HG03439 (cell line): ENCODE data around the gene PTPRF.
"Not testable (repeated sequence)": the region's sequence is repeated elsewhere in the genome, so short reads cannot be mapped to it uniquely, and the experiment has no call there.

ENCODE experiments used
- ATAC-seq: cut with Tn5 transposase; IDR thresholded peaks from one replicate; pipeline ENCODE4 v1.9.1; 2021; ENCODE audit warnings: mild to moderate bottlenecking, moderate library complexity; ENCODE audit not compliant: unreplicated experiment

The PTPRF gene

DNA sequence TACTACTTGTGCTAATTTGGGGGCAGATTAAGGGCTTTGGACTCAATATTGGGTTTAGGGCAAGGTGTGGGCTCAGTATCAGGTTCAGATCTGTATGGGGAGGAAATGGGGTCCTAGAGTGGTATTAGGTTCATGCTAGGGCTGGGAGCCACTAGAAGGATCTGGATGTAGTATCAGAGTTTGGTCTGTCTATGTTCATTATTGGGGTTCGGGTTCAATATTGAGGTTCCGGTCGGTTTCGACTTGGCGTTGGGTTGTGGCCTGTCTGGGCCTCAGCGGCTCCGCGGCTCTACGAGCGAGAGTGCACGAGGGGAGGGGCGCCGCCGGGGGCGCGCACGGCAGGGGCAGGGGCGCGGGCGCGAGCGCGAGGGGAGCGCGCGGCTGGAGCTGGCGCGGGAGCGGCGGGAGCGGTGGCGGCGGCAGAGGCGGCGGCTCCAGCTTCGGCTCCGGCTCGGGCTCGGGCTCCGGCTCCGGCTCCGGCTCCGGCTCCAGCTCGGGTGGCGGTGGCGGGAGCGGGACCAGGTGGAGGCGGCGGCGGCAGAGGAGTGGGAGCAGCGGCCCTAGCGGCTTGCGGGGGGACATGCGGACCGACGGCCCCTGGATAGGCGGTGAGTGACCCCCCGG is at the start of gene PTPRF:
TSS of gene PTPRF (plus strand) at position 401 of the 624 bp plus-strand sequence. CDS start 14,193 bp downstream, outside the sequence.
- no peak for ATAC-seq

DNA sequence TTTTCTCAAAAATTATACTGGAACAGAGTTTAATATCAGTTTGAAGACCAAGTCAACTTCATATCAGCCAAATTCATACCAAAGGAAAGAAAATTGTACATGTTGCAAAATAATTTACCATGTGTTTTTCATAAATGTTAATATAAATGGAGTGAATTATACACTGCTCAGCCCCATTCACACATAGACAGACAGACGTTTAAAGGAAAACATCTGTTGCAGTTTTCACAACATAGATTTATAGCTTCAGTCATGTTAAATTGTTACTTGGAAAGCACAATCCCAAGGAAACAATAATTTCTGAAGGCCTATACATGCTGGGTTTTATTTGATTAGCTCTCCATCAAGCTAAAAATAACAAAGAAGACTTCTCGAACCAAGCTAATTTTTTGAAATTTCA is 49.2 kb upstream of the PTPRF start:
- ATAC-seq: no peak

DNA sequence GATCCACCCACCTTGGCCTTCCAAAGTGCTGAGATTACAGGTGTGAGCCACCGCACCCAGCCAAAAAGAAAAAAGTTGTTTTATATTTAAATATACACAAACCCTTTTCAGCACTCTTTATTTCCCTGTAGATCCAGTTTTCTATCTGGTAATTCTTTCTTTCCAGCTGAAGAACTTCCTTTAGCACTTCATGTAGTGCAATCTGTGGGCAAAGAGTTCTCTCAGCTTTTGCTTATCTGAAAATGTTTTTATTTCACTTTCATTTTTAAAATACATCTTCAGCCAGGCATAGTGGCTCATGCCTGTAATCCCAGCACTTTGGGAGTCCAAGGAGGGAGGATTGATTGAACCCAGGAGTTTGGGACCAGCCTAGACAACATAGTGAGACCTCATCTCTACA is 48.5 kb upstream of the PTPRF start:
- ATAC-seq: no peak

DNA sequence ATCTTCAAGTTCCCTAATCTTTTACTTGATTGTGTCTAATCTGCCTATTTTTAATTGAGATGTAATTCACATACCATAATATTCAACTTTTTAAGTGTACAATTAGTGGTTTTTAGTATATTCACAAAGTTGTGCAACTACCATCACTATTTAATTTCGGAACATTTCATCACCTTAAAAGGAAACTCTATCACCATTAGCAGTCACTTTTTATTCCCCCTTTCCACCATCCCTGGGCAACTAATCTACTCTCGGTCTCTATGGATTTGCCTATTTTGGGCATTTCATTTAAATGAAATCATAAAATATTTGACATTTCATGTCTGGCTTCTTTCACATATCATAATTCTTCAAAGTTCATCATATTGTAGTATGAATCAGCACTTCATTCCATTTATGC is 46.3 kb upstream of the PTPRF start:
- no peak for ATAC-seq

DNA sequence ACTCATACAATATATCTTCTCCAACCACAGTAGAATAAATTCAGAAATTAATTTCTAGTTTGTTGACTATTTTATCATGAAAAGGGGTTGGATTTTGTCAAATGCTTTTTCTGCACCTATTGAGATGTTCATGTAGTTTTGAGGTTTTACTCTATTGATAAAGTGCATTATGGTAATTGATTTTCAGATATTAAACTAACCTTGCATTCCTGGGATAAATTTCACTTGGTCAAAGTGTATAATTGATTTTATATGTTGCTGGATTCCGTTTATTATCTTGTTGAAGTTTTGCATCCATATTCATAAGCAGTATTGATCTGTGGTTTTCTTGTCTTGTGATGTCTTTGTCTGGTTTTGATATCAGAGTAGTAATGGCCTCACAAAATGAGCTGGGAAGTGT is 42.5 kb upstream of the PTPRF start:
- no peak for ATAC-seq

DNA sequence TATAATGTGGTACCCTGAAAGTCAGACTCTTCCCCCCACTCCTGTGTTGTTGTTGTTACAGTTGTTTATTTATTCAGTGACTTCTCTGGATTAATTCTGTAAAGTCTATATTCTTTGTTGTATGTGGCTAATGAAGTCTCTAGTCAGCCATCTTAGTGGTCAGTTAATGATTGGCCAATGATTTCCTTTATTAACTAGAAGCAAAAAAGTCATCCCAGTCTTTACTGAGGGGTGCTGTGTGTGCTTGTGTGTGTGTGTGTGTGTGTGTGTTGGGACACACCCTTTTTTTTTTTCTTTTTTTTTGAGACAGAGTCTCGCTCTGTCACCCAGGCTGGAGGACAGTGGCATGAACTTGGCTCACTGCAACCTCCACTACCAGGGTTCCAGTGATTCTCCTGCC is 39.6 kb upstream of the PTPRF start:
- ATAC-seq: no peak

DNA sequence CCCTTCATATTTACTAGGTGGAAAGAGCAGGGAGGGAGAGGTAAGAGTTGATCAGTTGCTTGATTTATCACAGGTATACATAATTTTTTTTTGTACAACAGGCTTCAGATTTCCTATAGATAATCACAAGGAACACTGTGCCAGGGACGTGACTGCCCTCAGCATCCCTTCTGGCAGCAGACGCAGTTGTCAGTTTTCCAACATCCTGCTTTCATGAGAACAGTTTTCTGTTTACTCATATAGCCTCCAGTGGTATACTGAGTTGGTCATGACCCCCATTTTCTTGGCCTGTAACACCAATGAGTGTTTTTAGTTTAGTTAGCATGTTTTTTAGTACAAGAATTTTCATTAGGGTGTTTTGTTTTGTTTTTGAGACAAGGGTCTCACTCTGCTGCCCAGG is 37.9 kb upstream of the PTPRF start:
- ATAC-seq: no peak

DNA sequence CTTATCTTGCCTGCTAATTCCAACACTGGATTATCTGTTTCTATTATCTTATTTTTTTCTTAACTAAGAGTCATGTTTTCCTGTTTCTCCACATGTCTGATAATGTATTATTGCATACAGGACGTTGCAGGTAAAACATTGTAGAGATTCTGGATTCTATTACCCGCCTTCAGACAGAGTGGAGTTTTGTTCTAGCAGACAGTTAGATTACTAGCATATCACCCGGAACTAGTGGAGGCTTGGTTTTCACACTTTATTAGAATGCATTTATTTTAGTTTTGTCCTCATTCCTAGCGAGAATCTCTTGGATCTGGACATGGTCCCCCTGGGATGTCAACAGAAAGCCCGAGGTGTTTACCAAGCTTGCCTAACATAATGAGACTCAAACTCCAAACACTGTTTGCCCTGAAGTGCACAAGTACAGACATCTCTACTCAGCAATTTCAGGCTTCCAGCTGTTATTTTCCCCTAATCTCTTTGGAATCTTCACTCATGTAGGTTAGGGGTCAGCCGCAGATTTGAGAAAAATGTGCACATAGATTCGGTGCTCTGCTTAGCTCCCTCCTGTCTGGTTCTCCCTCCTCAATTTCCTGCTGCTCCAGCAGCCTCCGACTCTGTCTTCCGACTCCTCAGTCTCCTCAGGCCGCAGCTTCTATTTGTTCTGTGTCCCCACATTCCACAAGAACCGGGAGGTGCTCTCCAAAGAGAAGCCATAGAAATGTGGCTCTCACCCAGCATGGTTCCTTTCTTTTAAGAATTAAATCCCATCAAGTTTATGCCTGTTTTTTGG is 36.8 kb upstream of the PTPRF start:
- ATAC-seq: no peak

DNA sequence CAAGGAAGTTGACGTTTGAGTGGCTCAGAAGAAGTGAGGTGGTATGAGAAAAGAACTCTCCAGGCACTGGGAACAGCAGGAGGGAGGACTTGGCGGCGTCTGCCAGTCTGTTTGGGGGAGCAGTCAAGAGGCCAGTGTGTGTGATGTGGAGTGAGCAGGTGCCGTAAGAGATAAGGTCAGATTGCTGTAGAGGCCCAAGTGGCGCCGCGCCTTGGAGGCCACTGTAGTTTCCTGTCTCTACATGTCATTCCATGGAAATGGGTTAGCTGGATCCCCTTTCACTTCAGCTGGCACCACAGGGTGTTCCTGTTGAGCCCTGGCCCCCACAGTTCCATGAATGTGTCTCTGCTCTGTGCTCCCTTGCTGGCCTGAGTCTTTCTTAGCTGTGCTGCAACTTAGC is 35.5 kb upstream of the PTPRF start:
- ATAC-seq: no peak

DNA sequence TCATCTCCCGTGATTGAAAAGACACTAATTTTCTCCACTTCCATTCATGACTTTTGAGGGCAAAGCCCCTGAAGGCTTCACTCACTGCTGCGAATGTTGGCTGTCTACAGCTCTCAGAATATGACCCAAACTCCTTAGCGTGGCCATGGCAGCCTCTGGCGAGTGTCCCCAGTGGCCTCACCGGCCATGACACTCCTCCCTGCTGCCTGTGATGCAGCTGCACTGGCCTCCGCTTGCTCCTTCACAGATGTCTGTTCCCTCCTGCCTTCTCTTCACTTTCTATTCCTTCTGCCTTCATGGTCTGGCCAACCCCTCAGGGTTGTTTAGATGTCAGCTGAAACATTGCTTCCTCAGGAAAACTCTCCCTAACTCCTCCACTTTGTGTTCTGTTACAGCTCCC is 30.8 kb upstream of the PTPRF start:
- ATAC-seq: no peak

DNA sequence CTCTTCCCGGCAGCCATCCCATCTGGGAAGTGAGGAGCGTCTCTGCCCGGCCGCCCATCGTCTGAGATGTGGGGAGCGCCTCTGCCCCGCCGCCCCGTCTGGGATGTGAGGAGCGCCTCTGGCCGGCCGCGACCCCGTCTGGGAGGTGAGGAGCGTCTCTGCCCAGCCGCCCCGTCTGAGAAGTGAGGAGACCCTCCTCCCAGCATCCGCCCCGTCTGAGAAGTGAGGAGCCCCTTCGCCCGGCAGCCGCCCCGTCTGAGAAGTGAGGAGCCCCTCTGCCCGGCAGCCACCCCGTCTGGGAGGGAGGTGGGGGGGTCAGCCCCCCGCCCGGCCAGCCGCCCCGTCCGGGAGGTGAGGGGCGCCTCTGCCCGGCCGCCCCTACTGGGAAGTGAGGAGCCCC is 28.9 kb upstream of the PTPRF start:
- ATAC-seq: not testable (repeated sequence)

DNA sequence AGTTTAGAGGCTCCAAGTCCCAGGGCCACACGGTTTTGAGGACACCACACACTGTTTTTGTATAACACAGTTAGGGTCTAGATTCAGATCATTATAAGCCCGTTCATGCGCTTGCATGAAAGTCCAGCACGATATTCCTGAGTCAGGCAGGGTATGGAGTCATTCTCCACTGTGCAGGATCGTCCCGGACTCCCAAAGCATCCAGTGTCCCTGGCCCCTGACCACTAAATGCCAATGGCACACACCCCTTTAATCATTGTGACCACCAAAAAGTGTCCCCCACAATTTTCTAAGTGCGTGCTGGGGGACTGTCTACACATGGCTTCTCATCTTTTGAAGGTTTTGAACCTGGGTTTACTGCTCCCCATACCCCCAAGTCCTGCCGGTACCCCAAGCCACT is 27.1 kb upstream of the PTPRF start:
- ATAC-seq: no peak

DNA sequence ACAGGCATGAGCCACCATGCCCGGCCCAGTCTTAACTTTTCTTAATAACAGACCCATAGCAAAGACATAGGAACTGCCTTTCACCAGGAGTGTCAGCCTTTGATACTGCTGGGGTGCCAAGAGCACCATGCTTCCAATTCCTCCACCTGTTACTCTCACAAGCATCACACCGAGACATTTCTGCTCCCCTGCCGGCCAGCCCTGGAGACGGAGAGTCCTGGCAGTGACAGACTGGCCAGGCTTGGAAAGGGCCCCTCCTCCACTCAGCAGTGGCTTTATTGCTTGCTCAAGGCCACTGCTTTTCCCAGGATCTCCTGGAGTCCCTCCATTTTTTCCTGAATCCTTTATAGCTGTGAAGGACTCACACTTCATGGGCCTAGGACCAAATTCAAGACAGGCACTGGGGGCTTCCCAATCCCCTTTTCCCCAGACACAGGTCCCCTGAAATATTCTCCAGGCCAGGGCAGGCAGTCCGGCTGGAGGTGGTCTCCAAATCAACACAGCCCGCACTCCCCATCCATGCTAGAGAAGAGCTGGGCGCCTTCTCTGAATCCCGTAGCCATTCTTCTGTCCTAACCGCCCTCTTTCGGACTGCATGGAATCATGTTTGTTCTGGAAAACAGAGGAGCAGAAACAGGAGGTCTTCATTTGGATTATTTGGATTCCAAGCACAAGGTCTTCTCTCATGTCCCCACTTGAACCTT is 25.5 kb upstream of the PTPRF start:
- no peak for ATAC-seq

DNA sequence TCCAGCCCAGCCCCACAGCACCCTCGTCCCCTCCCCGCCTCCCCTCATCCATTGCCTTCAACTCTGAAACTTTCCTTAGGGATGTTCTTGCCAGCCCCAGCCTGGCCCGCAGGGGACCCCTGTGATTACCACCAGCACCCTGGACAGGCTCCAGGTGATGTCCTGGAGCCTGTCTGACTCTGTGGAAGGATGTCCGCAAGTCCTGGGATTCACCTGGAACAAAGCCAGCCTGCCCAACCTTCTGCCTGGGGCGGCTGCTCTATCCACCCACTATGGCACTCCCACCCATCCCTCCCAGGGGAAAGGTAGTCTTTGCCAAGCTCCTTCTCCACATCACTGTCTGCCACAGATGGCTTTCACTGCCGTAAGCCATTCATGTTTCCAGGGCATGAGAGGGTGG is 24.4 kb upstream of the PTPRF start:
- no peak for ATAC-seq

DNA sequence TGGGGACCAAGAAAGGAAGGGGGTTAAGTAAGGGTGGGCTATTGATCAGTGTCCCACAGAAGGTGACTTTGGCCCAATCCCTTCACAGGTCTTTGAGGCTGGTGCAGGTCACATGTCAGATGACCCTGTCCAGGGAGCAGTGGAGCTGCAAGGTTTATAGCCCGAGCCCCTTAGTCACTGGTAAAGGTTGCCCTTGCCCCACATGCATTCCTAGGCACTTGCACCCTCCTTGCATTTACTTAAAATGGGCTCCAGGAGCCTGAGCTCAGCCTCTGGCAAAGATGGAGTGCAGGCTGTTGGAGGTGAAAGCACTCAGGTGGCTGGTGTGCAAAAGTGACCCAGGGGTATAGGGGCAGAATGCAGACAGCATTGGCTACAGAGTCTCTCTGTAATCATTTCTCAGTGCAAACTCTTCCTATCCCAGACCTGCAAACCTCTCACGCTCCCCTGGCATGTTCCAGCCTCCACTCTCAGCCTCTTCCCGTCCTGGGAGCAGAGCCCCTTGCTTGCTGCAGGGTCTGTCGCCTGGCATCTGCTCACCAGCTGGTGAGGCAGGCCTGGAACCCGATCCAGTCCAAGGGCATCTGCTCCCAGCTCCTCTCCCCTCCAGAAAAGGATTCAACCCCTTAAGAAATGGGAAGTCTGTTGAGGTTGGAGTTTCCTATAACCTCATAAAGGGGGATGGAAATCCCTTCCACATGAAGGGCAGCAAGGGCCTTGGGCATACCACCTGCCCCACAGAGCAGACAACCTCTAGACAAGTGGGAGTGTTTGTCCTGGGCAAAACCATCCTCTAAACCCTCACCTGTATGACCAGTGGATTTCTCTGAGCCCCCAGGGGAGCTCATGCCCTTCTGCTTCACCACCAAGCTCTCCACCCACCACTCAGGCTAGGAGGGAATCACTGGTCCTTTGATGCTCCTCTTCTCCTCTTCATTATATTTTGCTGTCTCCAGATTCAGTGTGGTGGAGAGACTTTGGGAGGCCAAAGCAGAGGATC is 23.1 kb upstream of the PTPRF start:
- no peak for ATAC-seq

DNA sequence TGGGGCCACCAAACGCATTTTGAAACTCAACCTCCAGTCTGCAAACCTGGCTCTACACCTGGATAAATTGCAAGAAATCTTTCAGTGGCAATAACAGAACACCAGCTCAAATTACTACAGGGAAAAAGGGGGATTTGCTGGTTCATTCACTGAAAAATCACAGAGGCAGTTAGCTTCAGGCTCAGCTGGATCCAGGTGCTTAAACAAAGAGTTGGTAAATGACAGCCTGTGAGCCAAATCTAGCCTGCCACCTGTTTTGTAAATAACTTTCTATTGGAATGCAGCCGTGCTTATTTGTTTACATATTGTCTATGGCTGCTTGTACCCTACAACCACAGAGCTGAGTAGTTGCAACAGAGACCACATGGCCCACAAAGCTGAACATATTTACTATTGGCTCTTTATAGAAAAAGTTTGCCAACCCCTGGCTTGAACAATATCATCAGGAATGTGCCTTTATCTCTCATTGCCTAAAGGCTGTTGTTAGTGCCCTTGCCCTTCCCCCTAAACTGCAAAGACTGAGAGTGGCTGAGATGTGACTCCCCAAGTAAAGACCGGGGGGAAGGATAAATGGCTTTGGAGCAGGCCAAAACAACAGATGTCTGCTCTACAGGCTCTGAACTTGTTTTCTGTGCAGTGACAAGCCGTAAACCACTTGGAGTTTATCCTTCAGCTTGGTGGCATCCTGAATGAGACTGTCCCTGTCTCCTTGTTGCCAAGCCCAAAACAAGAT is 21.5 kb upstream of the PTPRF start:
- no peak for ATAC-seq

DNA sequence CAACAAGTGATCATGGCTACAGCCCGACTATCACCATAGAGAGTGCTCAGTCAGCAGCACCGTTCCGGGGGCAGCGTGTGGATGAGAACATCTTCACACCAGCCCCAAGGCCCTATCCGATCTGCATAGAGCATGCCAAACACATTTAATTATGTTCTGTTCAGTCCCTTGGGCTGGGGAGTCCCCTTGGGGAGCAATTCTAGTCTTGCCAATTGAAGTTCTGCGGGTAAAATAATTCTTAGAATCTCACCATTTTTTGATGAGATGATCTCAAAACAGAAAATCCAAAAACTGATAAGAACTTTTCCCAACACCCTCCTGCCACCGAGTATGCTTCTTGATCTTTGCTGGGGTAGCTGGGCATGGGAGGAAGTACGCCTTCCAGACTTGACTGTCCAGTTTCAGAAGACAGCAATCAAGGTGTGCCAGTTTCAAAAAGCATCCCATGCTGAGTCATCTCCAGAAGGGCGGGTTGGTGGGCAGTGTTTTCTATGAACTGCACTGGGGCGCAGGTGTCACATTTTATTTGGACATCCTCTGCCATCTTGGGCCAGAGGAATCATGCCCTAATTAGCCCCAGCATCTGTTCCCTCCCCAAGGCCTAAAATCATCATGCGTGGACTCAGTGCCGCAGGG is 20.8 kb upstream of the PTPRF start:
- no peak for ATAC-seq

DNA sequence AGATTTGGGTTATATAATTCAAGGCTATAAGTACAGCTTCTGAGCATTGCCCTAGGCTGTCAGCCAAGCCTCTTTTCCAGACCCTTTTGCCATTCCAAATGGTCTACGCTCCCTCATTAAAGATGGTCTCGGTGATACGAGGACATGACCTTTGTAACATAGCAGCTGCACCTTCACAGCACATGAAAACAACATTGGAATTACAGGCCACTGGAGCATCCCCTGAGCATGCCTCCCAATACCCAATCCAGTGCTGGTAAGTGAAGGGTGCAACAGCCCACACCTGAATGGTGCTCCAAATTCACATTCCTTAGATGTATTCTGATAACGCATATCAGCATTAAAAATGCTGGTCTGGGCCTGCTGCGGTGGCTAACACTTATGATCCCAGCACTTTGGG is 20.1 kb upstream of the PTPRF start:
- ATAC-seq: no peak

DNA sequence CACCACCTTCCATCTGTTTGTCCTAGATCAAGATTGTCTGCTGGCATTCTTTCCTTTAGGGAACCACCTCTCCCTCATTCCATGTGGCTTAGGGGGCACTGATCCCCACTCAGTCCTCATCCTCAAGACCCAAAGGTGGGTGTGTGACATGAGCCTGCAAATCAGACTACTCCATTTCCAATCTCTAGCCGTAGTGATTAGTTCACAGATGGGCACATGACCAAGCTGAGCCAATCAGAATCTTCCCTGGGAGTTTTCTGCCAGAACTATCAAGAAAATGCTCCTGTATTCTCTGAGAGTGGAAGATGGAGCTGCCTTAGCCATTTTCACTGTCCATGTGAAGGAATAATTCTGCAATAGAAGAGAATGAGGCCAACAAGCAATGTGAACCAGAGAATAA is 19.3 kb upstream of the PTPRF start:
- ATAC-seq: no peak

DNA sequence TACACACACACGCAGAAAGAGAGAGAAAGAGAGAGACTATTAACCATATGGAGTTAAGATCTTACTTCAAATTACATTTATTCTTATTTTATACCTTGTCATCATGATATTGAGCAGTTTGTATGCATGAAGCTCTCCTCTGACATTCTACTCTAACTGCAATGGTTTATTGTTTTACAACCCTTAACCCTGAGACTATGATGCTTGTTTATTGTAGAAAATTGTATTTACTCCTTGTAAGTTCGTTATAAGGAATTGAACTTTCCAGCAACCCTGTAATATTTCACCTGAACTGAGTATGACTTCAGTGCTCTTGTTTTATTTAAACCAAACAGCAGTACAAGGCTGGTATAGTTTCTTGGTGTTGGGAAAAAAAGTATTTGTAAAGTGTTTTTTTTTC is 18.6 kb upstream of the PTPRF start:
- ATAC-seq: no peak
